Ammon's horn (tissue), 1 donor: ENCODE data around the gene QPCT.
"Not testable (repeated sequence)": the region's sequence is repeated elsewhere in the genome, so short reads cannot be mapped to it uniquely, and the experiment has no call there.

Experiments used
- DNase-seq: peaks from one replicate; pipeline ENCODE4 v3.0.0-alpha.2; 2016; ENCODE audit warnings: low spot score

The QPCT gene

GRCh38 chr2:37391711-37392110 is 47.3 kb downstream of the QPCT start:
- no peak for DNase-seq

DNA sequence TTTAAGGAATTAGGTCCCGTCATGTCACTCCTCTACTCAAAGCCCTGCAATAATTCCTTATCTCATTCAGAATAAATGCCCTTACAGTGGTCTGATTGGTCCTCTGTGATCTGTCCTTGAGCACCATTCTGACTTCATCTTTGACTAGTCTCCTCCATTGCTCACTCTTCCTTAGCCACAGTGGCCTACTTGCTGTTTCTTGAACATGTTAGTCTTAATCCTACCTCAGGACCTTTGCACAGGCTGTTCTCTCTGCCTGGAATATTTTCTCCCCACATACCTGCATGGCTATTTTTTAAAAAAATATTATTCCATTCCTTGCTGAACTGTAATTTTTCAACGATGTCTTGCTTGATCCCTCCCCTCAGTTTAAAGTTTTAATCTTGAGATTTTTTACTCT is 48.0 kb downstream of the QPCT start:
- no peak for DNase-seq

- DNase-seq: peak; percentile 38
These were observed 49.8 kb downstream of the QPCT start for GRCh38 chr2:37394263-37394662.

GRCh38 chr2:37394796-37395555 is 50.5 kb downstream of the QPCT start:
- DNase-seq: no peak

- DNase-seq: no peak
These were observed 52.6 kb downstream of the QPCT start for GRCh38 chr2:37396890-37397565.

DNA sequence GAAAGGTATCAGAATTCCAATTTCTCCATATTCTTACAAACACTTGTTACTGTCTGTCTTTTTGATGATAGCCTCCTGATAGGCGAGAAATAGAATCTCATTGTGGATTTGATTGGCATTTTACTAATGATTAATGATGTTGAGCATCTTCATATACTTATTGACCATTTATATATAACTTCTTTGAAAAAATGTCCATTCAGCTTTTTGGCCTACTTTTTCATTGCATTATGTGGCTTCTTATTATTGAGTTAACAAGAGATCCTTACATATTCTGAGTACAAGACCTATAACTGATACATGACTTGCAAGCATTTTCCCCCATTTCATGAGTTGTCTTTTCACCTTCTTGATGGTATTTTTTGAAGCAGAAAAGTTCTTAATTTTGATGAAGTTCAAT is 54.6 kb downstream of the QPCT start:
- DNase-seq: no peak

DNA sequence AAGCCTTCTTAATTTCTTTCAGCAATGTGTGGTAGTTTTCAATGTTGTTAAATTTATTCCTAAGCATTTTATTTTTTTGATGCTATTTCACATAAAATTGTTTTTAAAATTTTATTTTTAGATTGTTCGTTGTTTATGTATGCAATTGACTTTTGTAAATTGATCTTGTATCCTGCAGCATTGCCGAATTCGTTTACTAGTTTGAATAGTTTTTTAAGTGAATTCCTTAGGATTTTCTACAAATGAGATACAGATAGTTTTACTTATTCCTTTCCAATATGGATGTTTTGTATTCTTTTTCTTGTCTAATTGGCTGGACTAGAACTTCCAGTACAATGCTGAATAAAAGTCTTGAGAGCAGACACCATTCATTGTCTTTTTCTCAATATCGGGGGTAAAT is 55.6 kb downstream of the QPCT start:
- DNase-seq: no peak

GRCh38 chr2:37402636-37403035 is 58.2 kb downstream of the QPCT start:
- no peak for DNase-seq

DNA sequence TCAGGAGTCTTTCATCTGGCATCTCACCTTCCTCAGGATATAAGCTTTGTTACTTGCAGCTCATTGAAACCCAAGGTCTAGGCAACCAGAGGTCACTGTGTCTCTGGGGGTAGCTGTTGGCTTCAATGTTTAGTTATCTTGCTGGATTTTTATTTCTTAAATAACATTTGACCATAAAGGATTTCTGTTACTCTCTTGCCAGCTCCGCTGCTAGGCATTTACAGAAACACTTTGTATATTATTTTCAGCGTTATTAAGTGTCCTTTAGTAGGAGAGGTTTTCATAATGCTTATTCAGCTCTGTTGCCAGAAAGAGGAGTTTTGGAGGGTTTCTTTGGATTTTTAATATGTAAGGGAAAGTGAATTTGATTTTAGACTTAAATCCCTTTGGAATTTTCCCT is 61.4 kb downstream of the QPCT start:
- DNase-seq: no peak

- DNase-seq: no peak
These were observed 67.8 kb downstream of the QPCT start for GRCh38 chr2:37412231-37412630.

- not testable (repeated sequence) for DNase-seq
These were observed 69.6 kb downstream of the QPCT start for GRCh38 chr2:37413911-37414469.

DNA sequence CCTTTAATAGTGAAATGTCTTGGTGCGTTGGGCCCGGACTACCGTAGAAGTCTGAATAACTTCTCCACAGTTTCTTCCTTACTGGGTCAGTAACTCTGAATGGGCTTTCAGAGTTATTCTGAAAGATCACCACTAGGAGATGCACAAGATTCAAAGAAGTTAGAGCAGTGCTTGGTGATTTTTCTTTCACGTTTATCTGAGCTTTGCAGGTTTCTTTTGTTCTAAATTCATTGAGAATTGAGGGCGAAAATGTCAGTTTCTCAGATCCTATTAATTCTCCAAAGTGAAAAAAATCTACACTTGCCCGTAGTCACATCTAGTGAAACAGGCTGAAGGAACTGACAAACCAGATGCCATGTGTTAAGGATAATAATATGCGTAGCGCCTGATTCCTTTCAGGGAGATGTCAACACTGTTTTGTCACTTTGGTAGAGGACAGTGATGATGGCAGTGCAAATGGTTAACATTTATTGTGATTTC is 70.1 kb downstream of the QPCT start:
- DNase-seq: peak; percentile 44

- DNase-seq: no peak
These were observed 70.8 kb downstream of the QPCT start for GRCh38 chr2:37415128-37415820.

DNA sequence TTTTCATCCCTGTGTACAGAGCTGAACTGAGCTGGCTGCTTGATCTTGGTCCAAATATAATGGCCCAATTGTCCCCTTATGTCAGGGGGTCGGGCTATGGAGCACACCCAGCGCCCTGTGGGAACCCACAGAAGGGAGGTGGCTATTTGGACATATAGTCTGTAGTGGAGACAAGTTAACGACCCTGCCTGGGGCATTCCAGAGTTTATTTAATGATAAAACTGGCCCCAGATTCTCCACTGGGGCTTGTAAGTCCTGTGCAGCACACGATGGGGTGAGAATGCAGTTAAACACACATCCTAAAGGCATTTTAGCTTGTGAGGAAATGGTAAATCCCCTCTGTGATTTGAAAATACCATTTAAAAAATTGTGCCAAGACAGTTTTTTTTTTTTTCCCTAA is 72.9 kb downstream of the QPCT start:
- DNase-seq: no peak

DNA sequence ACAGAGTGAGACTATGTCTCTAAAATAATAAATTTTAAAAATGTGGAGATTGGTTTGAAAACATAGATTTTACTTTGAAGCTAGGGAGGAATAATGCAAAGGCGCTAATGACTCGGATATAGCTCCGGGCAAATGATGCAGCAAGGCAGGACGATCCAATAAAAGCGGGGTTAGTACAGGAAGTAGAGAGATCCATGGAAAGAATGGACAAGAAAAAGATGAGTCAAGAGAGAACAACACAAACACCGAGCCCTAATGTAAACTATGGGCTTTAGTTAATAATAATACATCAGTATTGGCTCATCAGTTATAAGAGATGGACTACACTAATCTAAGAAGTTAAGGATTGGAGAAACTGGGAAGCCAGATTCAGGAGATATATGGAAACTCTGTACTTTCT is 74.5 kb downstream of the QPCT start:
- DNase-seq: no peak

GRCh38 chr2:37421686-37422085 is 77.3 kb downstream of the QPCT start:
- no peak for DNase-seq

- no peak for DNase-seq
These were observed 78.4 kb downstream of the QPCT start for GRCh38 chr2:37422816-37423215.
